Right lobe of liver (tissue), 6 donors: ENCODE measurements around the gene NNMT. TPM values are rescaled to one million over a fixed set of nuclear protein-coding genes. Genes with fewer than 3 reads are reported as not detected.

Source experiments
- ATAC-seq, 4 donors: fragments of 200-7000 bp; cut with Tn5 transposase; one replicate each; pipeline ENCODE4 v1.9.1; 2020; ENCODE audit warnings: mild to moderate bottlenecking in 4 of 4, moderate library complexity in 4 of 4
- DNase-seq, 3 donors: peaks; one replicate each; pipeline ENCODE4 v3.0.0-alpha.2; 2020
- H3K27ac ChIP-seq, 3 donors: fragments of 200-600 bp; one replicate each; pipeline ENCODE4 v1.8.0; 2022
- H3K27me3 ChIP-seq, 2 donors: fragments of 200-600 bp; one replicate each; pipeline ENCODE4 v1.8.0; 2022
- H3K36me3 ChIP-seq, 4 donors: fragments of 200-600 bp; sonication (generic) in 1 of 4; one replicate each; pipeline versions ENCODE4 v1.5.1 to v1.8.0; 2017 to 2022; ENCODE audit warnings: control low read depth in 1 of 4
- H3K4me1 ChIP-seq, 4 donors: fragments of 200-600 bp; sonication (generic) in 1 of 4; one replicate each; pipeline versions ENCODE4 v1.5.1 to v1.8.0; 2017 to 2022; ENCODE audit warnings: control low read depth in 1 of 4
- H3K4me3 ChIP-seq, 3 donors: fragments of 200-600 bp; one replicate each; pipeline ENCODE4 v1.8.0; 2022
- H3K9me3 ChIP-seq, 4 donors: fragments of 200-600 bp; sonication (generic) in 1 of 4; one replicate each; pipeline versions ENCODE4 v1.5.1 to v1.8.0; 2017 to 2022; ENCODE audit warnings: control low read depth in 1 of 4
- POLR2A ChIP-seq: fragments of 450-650 bp; IDR thresholded peaks from one replicate; pipeline ENCODE4 v1.6.1; 2017; ENCODE audit warnings: antibody characterized with exemption, mild to moderate bottlenecking
- WGBS: methylation state at CpG from one replicate; pipeline ENCODE4 v1.1.6; 2018; ENCODE audit warnings: low coverage, low lambda C conversion rate; ENCODE audit not compliant: insufficient coverage; ENCODE audit errors: missing lambda C conversion rate; 5-methylcytosine and 5-hydroxymethylcytosine counted together
- intact Hi-C, 2 donors: fragments of 100-400 bp; cut with DNase I; formaldehyde crosslinking; loops; one replicate each; pipeline versions ENCODE4 v1.11.2 to v1.14.1; 2022
- total RNA-seq, 6 experiments: library from RNA; depleted of rRNA in 2 of 6; stranded (reverse); fragments of >200 nt in 2 of 6; fragmentation: NEBNext Ultra II Directional in 3 of 6; extraction: Animal tissue kit (Norgen Biotek cat#: 25700) in 3 of 6; gene quantifications; one replicate each; pipeline versions ENCODE4 v1.1.0 to v1.2.4, GENCODE V29; 2016 to 2023
- TF ChIP-seq, protein P1 (sequence below), 4 donors: fragments of 200-600 bp in 3 of 4; fragments of 450-650 bp in 1 of 4; IDR thresholded peaks; one replicate each; pipeline versions ENCODE4 v1.5.1 to v1.8.0; 2016 to 2022; ENCODE audit warnings: antibody characterized with exemption in 4 of 4, mild to moderate bottlenecking in 2 of 4
- donor health status: DM: no; HTN: yes; CAD: no.
- donor health status: DM: no; HTN: no; CAD: no.
- donor health status: DM: no; HTN: no; CAD: no.
- donor health status: DM: no; HTN: yes; CAD: no.
- donor health status: DM: no; HTN: yes; CAD: no.

Gene NNMT
- total RNA-seq, 6 experiments from 2014 or later, result 634 to 3,368 (median 2,270) TPM

DNA sequence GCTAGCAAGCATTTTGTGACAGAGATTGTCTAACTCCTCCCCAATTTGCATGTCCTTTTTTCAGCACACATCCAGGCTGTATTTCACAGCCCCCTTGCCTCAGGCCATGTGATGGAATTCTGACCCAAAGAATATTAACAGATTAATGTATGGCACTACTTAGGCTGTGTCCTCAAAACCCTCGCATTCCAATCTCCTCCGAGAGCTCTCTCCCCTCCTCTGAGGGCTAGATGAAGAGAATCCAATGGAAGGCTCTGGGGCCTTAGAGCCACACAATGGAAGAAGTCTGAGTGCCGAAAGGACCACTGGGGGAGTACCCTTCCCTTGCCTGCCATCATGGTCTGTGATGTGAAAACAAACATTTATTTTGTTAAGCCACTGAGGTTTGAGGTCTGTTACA is 13.7 kb upstream of the NNMT start:
- TF ChIP-seq, protein P1, sequence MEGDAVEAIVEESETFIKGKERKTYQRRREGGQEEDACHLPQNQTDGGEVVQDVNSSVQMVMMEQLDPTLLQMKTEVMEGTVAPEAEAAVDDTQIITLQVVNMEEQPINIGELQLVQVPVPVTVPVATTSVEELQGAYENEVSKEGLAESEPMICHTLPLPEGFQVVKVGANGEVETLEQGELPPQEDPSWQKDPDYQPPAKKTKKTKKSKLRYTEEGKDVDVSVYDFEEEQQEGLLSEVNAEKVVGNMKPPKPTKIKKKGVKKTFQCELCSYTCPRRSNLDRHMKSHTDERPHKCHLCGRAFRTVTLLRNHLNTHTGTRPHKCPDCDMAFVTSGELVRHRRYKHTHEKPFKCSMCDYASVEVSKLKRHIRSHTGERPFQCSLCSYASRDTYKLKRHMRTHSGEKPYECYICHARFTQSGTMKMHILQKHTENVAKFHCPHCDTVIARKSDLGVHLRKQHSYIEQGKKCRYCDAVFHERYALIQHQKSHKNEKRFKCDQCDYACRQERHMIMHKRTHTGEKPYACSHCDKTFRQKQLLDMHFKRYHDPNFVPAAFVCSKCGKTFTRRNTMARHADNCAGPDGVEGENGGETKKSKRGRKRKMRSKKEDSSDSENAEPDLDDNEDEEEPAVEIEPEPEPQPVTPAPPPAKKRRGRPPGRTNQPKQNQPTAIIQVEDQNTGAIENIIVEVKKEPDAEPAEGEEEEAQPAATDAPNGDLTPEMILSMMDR (IDR thresholded peaks at IDR 0.05), result no peak
- TF ChIP-seq POLR2A, result no peak
- Histone ChIP-seq H3K4me3 (no peak overlapping the region), H3K27ac (no peak overlapping the region), H3K27me3 (no peaks in the 10 kb centered on the region), H3K9me3 (no peaks in the 10 kb centered on the region), H3K36me3 (no peaks in the 10 kb centered on the region), H3K4me1 (peaks cover 0 to 27% (median 10%) of the 10 kb centered on the region in 4 donors)
- DNase-seq, result no peak
- 100% methylated on average over 1 of the region's 3 CpGs for WGBS
- no peak for ATAC-seq
- intact Hi-C loops, result no loop called here

DNA sequence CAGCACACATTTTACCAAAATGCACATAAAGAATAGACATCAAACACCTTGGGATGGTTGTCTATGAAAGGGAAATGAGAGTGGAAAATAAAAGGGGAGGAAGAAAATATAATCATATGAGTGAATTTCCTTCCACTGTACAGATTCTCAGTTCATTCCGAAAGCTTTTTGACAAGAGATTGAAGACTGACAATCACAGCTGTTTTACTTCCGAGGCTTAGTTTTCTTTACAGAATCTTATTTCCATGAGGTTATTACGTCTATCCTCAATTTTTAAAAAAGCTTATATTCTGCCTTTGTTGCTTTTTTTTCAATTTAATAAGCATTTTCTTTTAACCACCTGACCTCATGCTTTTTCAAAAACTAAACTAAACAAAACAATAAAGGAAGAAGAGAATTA is 12.8 kb upstream of the NNMT start:
- H3K4me1 ChIP-seq, result peaks cover 0 to 21% (median 10%) of the 10 kb centered on the region in 4 donors
- intact Hi-C loops, result no loop called here
- no peaks in the 10 kb centered on the region for H3K36me3 ChIP-seq
- no peaks in the 10 kb centered on the region for H3K9me3 ChIP-seq
- H3K4me3 ChIP-seq, result no peak overlapping the region
- TF ChIP-seq POLR2A, result no peak
- TF ChIP-seq, protein P1 (IDR thresholded peaks at IDR 0.05), result no peak
- ATAC-seq (no peak), DNase-seq (no peak)
- WGBS, result 87% methylated on average over 3 of the region's 3 CpGs
- H3K27ac ChIP-seq, result peak overlapping the region in 1 of 3 donors; percentile 47
- no peaks in the 10 kb centered on the region for H3K27me3 ChIP-seq

DNA sequence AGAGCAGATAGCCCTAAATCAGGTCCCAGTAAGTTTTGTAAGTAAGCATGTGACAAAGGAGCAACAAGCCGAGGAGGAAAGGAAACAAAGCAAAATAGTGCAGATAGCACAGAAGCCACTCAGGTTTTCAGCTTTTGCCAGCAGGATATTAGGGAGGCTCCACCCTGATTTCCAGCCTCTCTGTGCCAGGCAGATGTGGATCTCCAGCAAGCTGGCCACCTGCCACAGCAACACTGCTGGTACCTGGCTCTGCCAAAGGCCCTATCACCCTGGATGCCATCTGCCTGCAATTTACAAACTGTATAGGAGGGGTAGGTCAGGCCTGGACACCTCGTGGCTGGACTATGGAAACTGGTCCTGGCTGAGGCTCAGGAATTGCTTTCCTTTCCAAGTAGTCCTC is 12.2 kb upstream of the NNMT start:
- 17% methylated on average over 2 of the region's 2 CpGs for WGBS
- peak; percentile 81 to 91 (median 83) for DNase-seq
- Histone ChIP-seq H3K36me3 (no peaks in the 10 kb centered on the region), H3K27ac (peak overlapping the region in 1 of 3 donors; percentile 47), H3K4me1 (peaks cover 0 to 19% (median 8%) of the 10 kb centered on the region in 4 donors), H3K4me3 (no peak overlapping the region), H3K27me3 (no peaks in the 10 kb centered on the region), H3K9me3 (no peaks in the 10 kb centered on the region)
- intact Hi-C loops, result no loop called here
- peak; percentile 60 to 78 (median 74) for ATAC-seq
- TF ChIP-seq, protein P1 (IDR thresholded peaks at IDR 0.05), result no peak
- TF ChIP-seq POLR2A, result no peak

DNA sequence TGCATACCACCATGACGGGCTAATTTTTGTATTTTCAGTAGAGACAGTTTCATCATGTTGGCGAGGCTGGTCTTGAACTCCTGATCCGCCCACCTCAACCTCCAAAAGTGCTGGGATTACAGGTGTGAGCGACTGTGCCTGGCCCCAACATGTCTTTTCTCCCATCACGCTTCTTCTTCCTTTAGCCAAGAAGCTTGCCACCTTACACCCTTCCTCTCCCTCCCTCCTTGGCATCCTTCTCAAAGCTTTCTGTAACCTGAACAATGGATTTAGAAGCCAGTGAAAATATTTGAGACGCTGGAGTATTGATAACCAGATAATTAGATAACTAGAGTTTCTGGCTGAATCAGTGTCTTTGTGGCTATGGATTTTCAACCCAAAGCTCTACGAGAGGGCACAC is 11.3 kb upstream of the NNMT start:
- TF ChIP-seq, protein P1 (IDR thresholded peaks at IDR 0.05), result no peak
- no peak for TF ChIP-seq POLR2A
- 97% methylated on average over 6 of the region's 7 CpGs for WGBS
- no peaks in the 10 kb centered on the region for H3K36me3 ChIP-seq
- H3K4me1 ChIP-seq, result peaks cover 0 to 19% (median 7%) of the 10 kb centered on the region in 4 donors
- no peak overlapping the region for H3K27ac ChIP-seq
- ATAC-seq (no peak), DNase-seq (no peak)
- intact Hi-C loops, result no loop called here
- no peak overlapping the region for H3K4me3 ChIP-seq
- H3K27me3 ChIP-seq, result no peaks in the 10 kb centered on the region
- no peaks in the 10 kb centered on the region for H3K9me3 ChIP-seq

DNA sequence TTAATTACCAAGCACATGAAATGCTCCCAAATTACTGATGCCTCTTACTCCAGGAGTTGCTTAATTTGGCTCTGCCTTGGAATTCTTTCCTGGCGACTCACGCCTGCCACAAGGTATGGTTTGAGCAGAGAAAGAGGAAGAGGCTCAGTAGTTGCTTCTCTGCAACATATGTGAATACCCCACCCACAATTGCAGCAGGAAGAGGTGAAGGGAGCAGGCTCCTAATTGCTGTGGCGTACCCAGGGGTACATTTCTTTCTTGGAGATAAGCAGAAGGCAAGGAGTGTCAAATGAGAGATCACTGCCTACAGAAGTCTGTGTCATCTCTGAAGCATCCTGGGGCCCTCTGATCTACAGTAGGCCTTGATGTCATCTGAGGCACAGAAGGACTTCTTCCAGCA is 10.6 kb upstream of the NNMT start:
- ATAC-seq, result no peak
- H3K4me1 ChIP-seq, result peaks cover 0 to 15% (median 7%) of the 10 kb centered on the region in 4 donors
- H3K27ac ChIP-seq, result no peak overlapping the region
- H3K4me3 ChIP-seq, result no peak overlapping the region
- no peaks in the 10 kb centered on the region for H3K9me3 ChIP-seq
- H3K27me3 ChIP-seq, result no peaks in the 10 kb centered on the region
- 86% methylated on average over 3 of the region's 3 CpGs for WGBS
- TF ChIP-seq, protein P1 (IDR thresholded peaks at IDR 0.05), result no peak
- no peak for TF ChIP-seq POLR2A
- H3K36me3 ChIP-seq, result no peaks in the 10 kb centered on the region
- DNase-seq, result no peak
- intact Hi-C loops, result no loop called here
